HG02840 (cell line): Measurements from ENCODE around the gene PSME3.

Experiments used
- ATAC-seq: cut with Tn5 transposase; IDR thresholded peaks from one replicate; pipeline ENCODE4 v1.9.1; 2021; ENCODE audit warnings: mild to moderate bottlenecking, moderate library complexity, moderate number of reproducible peaks; ENCODE audit not compliant: unreplicated experiment, low FRiP score

Gene PSME3

GRCh38 chr17:42814633-42815399 is 18.4 kb upstream of the PSME3 start:
- no peak for ATAC-seq

- no peak for ATAC-seq
Observed at GRCh38 chr17:42817866-42818265, 15.3 kb upstream of the PSME3 start.

GRCh38 chr17:42818379-42818778 is 14.8 kb upstream of the PSME3 start:
- no peak for ATAC-seq

GRCh38 chr17:42819939-42820535 is 13.2 kb upstream of the PSME3 start:
- ATAC-seq: no peak

GRCh38 chr17:42821176-42821575 is 12.0 kb upstream of the PSME3 start:
- no peak for ATAC-seq

GRCh38 chr17:42827472-42827871 is 5.7 kb upstream of the PSME3 start:
- ATAC-seq: no peak

GRCh38 chr17:42830971-42831370 is 2.2 kb upstream of the PSME3 start:
- ATAC-seq: no peak

- peak; percentile 16 for ATAC-seq
Observed at GRCh38 chr17:42832213-42832933, 824 bp upstream of the PSME3 start.

GRCh38 chr17:42833767-42834422 is 698 bp downstream of the PSME3 start:
- no peak for ATAC-seq

GRCh38 chr17:42835732-42836131 is 2.5 kb downstream of the PSME3 start:
- ATAC-seq: no peak

- ATAC-seq: no peak
Observed at GRCh38 chr17:42841975-42842685, 8.9 kb downstream of the PSME3 start.

- no peak for ATAC-seq
Observed at GRCh38 chr17:42843358-42843934, 10.2 kb downstream of the PSME3 start.

GRCh38 chr17:42844271-42844670 is 11.1 kb downstream of the PSME3 start, which contains the start of gene AOC2:
AOC2 (plus strand) TSS chr17:42844580; CDS start chr17:42844627, 47 bp downstream.
- ATAC-seq: no peak

GRCh38 chr17:42844761-42845555 is 11.8 kb downstream of the PSME3 start:
- no peak for ATAC-seq

GRCh38 chr17:42845556-42845917 is 12.3 kb downstream of the PSME3 start:
- no peak for ATAC-seq

GRCh38 chr17:42845918-42846593 is 12.9 kb downstream of the PSME3 start:
- ATAC-seq: no peak

GRCh38 chr17:42846594-42847280 is 13.5 kb downstream of the PSME3 start:
- no peak for ATAC-seq

- no peak for ATAC-seq
Observed at GRCh38 chr17:42848093-42848492, 14.9 kb downstream of the PSME3 start.
